Loucy (cell line): ENCODE data around the gene OR5M8.

Source experiments
- H2AFZ ChIP-seq: fragments of 200-600 bp; sonication (generic); 2 replicates; pipeline ENCODE4 v1.6.0; 2016; ENCODE audit warnings: antibody characterized with exemption, mild to moderate bottlenecking, low read length, moderate library complexity
- H3F3A ChIP-seq: fragments of 200-600 bp; 2 replicates; pipeline ENCODE4 v1.6.0; 2016; ENCODE audit warnings: antibody characterized with exemption, low read depth, mild to moderate bottlenecking
- H3K27me3 ChIP-seq: fragments of 200-600 bp; sonication (generic); 2 replicates; pipeline ENCODE4 v1.6.1; 2014; ENCODE audit warnings: low read length, mild to moderate bottlenecking; ENCODE audit not compliant: insufficient read depth, poor library complexity, severe bottlenecking
- H3K36me3 ChIP-seq: fragments of 200-600 bp; sonication (generic); 2 replicates; pipeline ENCODE4 v1.6.1; 2016; ENCODE audit warnings: low read length; ENCODE audit not compliant: insufficient read depth
- H3K4me1 ChIP-seq: fragments of 200-600 bp; sonication (generic); 2 replicates; pipeline ENCODE4 v1.5.1; 2014; ENCODE audit warnings: low read length, mild to moderate bottlenecking; ENCODE audit not compliant: insufficient read depth, poor library complexity, severe bottlenecking
- H3K4me2 ChIP-seq: fragments of 200-600 bp; sonication (generic); 2 replicates; pipeline ENCODE4 v1.6.0; 2014; ENCODE audit warnings: antibody characterized with exemption, low read length, low read depth, mild to moderate bottlenecking; ENCODE audit not compliant: poor library complexity, severe bottlenecking
- H3K4me3 ChIP-seq: fragments of 200-600 bp; sonication (generic); 2 replicates; pipeline ENCODE4 v1.5.1; 2014; ENCODE audit warnings: low read length, mild to moderate bottlenecking, mixed read lengths; ENCODE audit not compliant: poor library complexity, severe bottlenecking
- H3K79me2 ChIP-seq: fragments of 200-600 bp; sonication (generic); 2 replicates; pipeline ENCODE4 v1.6.1; 2014; ENCODE audit warnings: low read length; ENCODE audit not compliant: insufficient read depth
- H3K9ac ChIP-seq: fragments of 200-600 bp; sonication (generic); 2 replicates; pipeline ENCODE4 v1.6.0; 2014; ENCODE audit warnings: mild to moderate bottlenecking, low read depth, low read length, moderate library complexity; ENCODE audit not compliant: poor library complexity, severe bottlenecking
- H3K9me2 ChIP-seq: fragments of 200-600 bp; sonication (generic); replicated peaks from 2 replicates; pipeline ENCODE4 v1.6.1; 2016; ENCODE audit warnings: low read depth, low read length, mixed read lengths
- H3K9me3 ChIP-seq: fragments of 200-600 bp; sonication (generic); 2 replicates; pipeline ENCODE4 v1.6.1; 2014; ENCODE audit warnings: mild to moderate bottlenecking, antibody characterized with exemption, low read length, low read depth; ENCODE audit not compliant: insufficient read depth
- H4K20me1 ChIP-seq: fragments of 200-600 bp; sonication (generic); 2 replicates; pipeline ENCODE4 v1.6.0; 2014; ENCODE audit warnings: antibody characterized with exemption, low read length, mild to moderate bottlenecking; ENCODE audit not compliant: insufficient read depth, poor library complexity, severe bottlenecking
- CTCF ChIP-seq: fragments of 200-600 bp; sonication (generic); conservative IDR thresholded peaks from 2 replicates; pipeline ENCODE4 v1.5.1; 2014; ENCODE audit warnings: mild to moderate bottlenecking, antibody characterized with exemption, low read length
- EZH2phosphoT487 ChIP-seq: fragments of 200-600 bp; IDR thresholded peaks from 2 replicates; pipeline ENCODE4 v1.6.1; 2018; ENCODE audit warnings: antibody characterized with exemption, mild to moderate bottlenecking, moderate library complexity, borderline replicate concordance

Gene OR5M8

GRCh38 chr11:56522008-56522407, 30.8 kb upstream of the OR5M8 start:
- Histone ChIP-seq H3K9me3 (no peaks in the 10 kb centered on the region), H3K9ac (no peak overlapping the region), H3K79me2 (no peaks in the 10 kb centered on the region), H3K27me3 (no peaks in the 10 kb centered on the region), H3F3A (no peaks in the 10 kb centered on the region), H3K36me3 (no peaks in the 10 kb centered on the region), H3K4me1 (no peaks in the 10 kb centered on the region), H4K20me1 (no peaks in the 10 kb centered on the region), H3K9me2 (no peaks in the 10 kb centered on the region), H3K4me3 (no peak overlapping the region), H3K4me2 (no peak overlapping the region), H2AFZ (no peak overlapping the region)
- TF ChIP-seq EZH2phosphoT487 (no peak), CTCF (peak; percentile 19; the same call in 1 of the 2 replicates)

- Histone ChIP-seq H4K20me1 (no peaks in the 10 kb centered on the region), H3K79me2 (no peaks in the 10 kb centered on the region), H3K27me3 (no peaks in the 10 kb centered on the region), H3K9ac (no peak overlapping the region), H3K9me3 (no peaks in the 10 kb centered on the region), H3K4me3 (no peak overlapping the region), H3K9me2 (no peaks in the 10 kb centered on the region), H3F3A (no peaks in the 10 kb centered on the region), H3K4me2 (no peak overlapping the region), H2AFZ (no peak overlapping the region), H3K4me1 (no peaks in the 10 kb centered on the region), H3K36me3 (no peaks in the 10 kb centered on the region)
- no peak for TF ChIP-seq EZH2phosphoT487
Observed at GRCh38 chr11:56513280-56513679, 22.1 kb upstream of the OR5M8 start.

- H3K4me2 ChIP-seq = no peak overlapping the region
- TF ChIP-seq EZH2phosphoT487 (no peak), CTCF (no peak)
- no peaks in the 10 kb centered on the region for H3K9me2 ChIP-seq
- H3K27me3 ChIP-seq = no peaks in the 10 kb centered on the region
- H3F3A ChIP-seq = no peaks in the 10 kb centered on the region
- no peak overlapping the region for H3K9ac ChIP-seq
- no peaks in the 10 kb centered on the region for H3K4me1 ChIP-seq
- H3K79me2 ChIP-seq = no peaks in the 10 kb centered on the region
- H3K9me3 ChIP-seq = no peaks in the 10 kb centered on the region
- H2AFZ ChIP-seq = no peak overlapping the region
- H3K36me3 ChIP-seq = no peaks in the 10 kb centered on the region
- H3K4me3 ChIP-seq = no peak overlapping the region
- no peaks in the 10 kb centered on the region for H4K20me1 ChIP-seq
Observed at GRCh38 chr11:56509439-56509838, 18.3 kb upstream of the OR5M8 start.

DNA sequence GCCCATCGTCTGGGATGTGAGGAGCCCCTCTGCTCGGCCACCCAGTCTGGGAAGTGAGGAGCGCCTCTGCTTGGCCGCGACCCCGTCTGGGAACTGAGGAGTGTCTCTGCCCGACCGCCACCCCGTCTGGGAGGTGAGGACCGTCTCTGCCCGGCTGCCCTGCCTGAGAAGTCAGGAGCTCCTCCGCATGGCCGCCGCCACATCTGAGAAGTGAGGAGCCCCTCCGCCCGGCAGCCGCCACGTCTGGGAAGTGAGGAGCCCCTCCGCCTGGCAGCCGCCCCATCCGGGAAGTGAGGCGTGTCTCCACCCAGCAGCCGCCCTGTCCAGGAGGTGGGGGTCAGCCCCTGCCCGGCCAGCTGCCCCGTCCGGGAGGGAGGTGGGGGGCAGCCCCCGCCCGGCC, 5.8 kb upstream of the OR5M8 start:
- Histone ChIP-seq H3K79me2 (no peaks in the 10 kb centered on the region), H3K9me2 (no peaks in the 10 kb centered on the region), H3K9me3 (no peaks in the 10 kb centered on the region), H4K20me1 (no peaks in the 10 kb centered on the region), H2AFZ (no peak overlapping the region), H3F3A (no peaks in the 10 kb centered on the region), H3K36me3 (no peaks in the 10 kb centered on the region), H3K9ac (no peak overlapping the region), H3K27me3 (no peaks in the 10 kb centered on the region), H3K4me3 (no peak overlapping the region), H3K4me2 (no peak overlapping the region), H3K4me1 (no peaks in the 10 kb centered on the region)
- TF ChIP-seq CTCF (no peak), EZH2phosphoT487 (no peak)
